Liver (tissue), 9 donors: ENCODE measurements around the gene OSBP2. TPM values are rescaled to one million over a fixed set of nuclear protein-coding genes. Genes with fewer than 3 reads are reported as not detected.

Experiments
- DNase-seq: peaks from one replicate; pipeline ENCODE4 v3.0.0-alpha.2; 2017; ENCODE audit warnings: low spot score
- H3K27ac ChIP-seq, 2 donors: one replicate each; pipeline ENCODE4 v1.7.0; 2013; ENCODE audit warnings: inconsistent platforms in 2 of 2, low read length in 2 of 2, control low read depth in 1 of 2, low read depth in 1 of 2, mild to moderate bottlenecking in 1 of 2
- H3K27me3 ChIP-seq, 4 donors: one replicate each; pipeline versions ENCODE4 v1.6.1 to v1.7.0; 2013; ENCODE audit warnings: low read length in 3 of 4, inconsistent platforms in 1 of 4, mild to moderate bottlenecking in 1 of 4, moderate library complexity in 1 of 4; ENCODE audit not compliant: control insufficient read depth in 4 of 4, insufficient read depth in 4 of 4
- H3K36me3 ChIP-seq, 4 donors: one replicate each; pipeline versions ENCODE4 v1.6.1 to v1.7.0; 2013; ENCODE audit warnings: low read length in 3 of 4, mild to moderate bottlenecking in 3 of 4, low read depth in 1 of 4, moderate library complexity in 1 of 4; ENCODE audit not compliant: control insufficient read depth in 4 of 4, insufficient read depth in 3 of 4
- H3K4me1 ChIP-seq, 4 donors: one replicate each; pipeline versions ENCODE4 v1.6.1 to v1.7.0; 2013; ENCODE audit warnings: low read length in 3 of 4, mild to moderate bottlenecking in 3 of 4, moderate library complexity in 1 of 4; ENCODE audit not compliant: control insufficient read depth in 4 of 4, insufficient read depth in 4 of 4
- H3K4me3 ChIP-seq, 3 donors: one replicate each; pipeline versions ENCODE4 v1.6.1 to v1.7.0; 2013; ENCODE audit warnings: low read length in 3 of 3, control low read depth in 1 of 3, low read depth in 1 of 3, mild to moderate bottlenecking in 1 of 3
- H3K9ac ChIP-seq, 2 donors: one replicate each; pipeline ENCODE4 v1.7.0; 2013; ENCODE audit warnings: low read length in 2 of 2, mild to moderate bottlenecking in 2 of 2, moderate library complexity in 2 of 2, control low read depth in 1 of 2, low read depth in 1 of 2
- H3K9me3 ChIP-seq, 4 donors: one replicate each; pipeline versions ENCODE4 v1.6.1 to v1.7.0; 2013; ENCODE audit warnings: low read length in 3 of 4; ENCODE audit not compliant: control insufficient read depth in 4 of 4
- EGR1 ChIP-seq, 2 donors: IDR thresholded peaks; 2 replicates each; pipeline ENCODE4 v1.6.1; 2016 to 2018; ENCODE audit warnings: antibody characterized with exemption in 2 of 2, low read depth in 2 of 2
- FOXA1 ChIP-seq: IDR thresholded peaks from 2 replicates; pipeline ENCODE4 v1.6.1; 2016; ENCODE audit warnings: antibody characterized with exemption
- FOXA2 ChIP-seq: IDR thresholded peaks from 2 replicates; pipeline ENCODE4 v1.6.1; 2016; ENCODE audit warnings: antibody characterized with exemption
- GABPA ChIP-seq, 2 donors: IDR thresholded peaks in 1 of 2; conservative IDR thresholded peaks in 1 of 2; 2 replicates each; pipeline ENCODE4 v1.6.1; 2016; ENCODE audit warnings: antibody characterized with exemption in 2 of 2, mild to moderate bottlenecking in 1 of 2, moderate library complexity in 1 of 2
- HNF4A ChIP-seq, 2 donors: conservative IDR thresholded peaks; 2 replicates each; pipeline ENCODE4 v1.6.1; 2016; ENCODE audit warnings: antibody characterized with exemption in 2 of 2, mild to moderate bottlenecking in 2 of 2
- HNF4G ChIP-seq: IDR thresholded peaks from 2 replicates; pipeline ENCODE4 v1.6.1; 2016; ENCODE audit warnings: antibody characterized with exemption
- JUND ChIP-seq, 2 donors: IDR thresholded peaks; 2 replicates each; pipeline ENCODE4 v1.6.1; 2016; ENCODE audit warnings: antibody characterized with exemption in 2 of 2
- NR2F2 ChIP-seq: IDR thresholded peaks from 2 replicates; pipeline ENCODE4 v1.6.1; 2016; ENCODE audit warnings: antibody characterized with exemption
- RAD21 ChIP-seq, 2 donors: IDR thresholded peaks; 2 replicates each; pipeline ENCODE4 v1.6.1; 2016; ENCODE audit warnings: antibody characterized with exemption in 2 of 2, mild to moderate bottlenecking in 2 of 2
- RXRA ChIP-seq, 2 donors: IDR thresholded peaks; 2 replicates each; pipeline ENCODE4 v1.6.1; 2017 to 2018; ENCODE audit warnings: antibody characterized with exemption in 2 of 2, mild to moderate bottlenecking in 1 of 2
- SP1 ChIP-seq: IDR thresholded peaks from 2 replicates; pipeline ENCODE4 v1.6.1; 2018; ENCODE audit warnings: antibody characterized with exemption, mild to moderate bottlenecking
- TAF1 ChIP-seq: conservative IDR thresholded peaks from 2 replicates; pipeline ENCODE4 v1.6.1; 2016; ENCODE audit warnings: antibody characterized with exemption, mild to moderate bottlenecking
- YY1 ChIP-seq: IDR thresholded peaks from 2 replicates; pipeline ENCODE4 v1.6.1; 2016; ENCODE audit warnings: antibody characterized with exemption, mild to moderate bottlenecking
- WGBS: extraction: QIAGEN DNeasy Blood & Tissue Kit; methylation state at CpG from one replicate; pipeline ENCODE4 v1.1.7; 2013; 5-methylcytosine and 5-hydroxymethylcytosine counted together
- polyA plus RNA-seq, 2 donors: library from polyadenylated mRNA; stranded (reverse) in 1 of 2; unstranded in 1 of 2; fragments of 200-250 nt in 1 of 2; fragments of >200 nt in 1 of 2; fragmentation: Nextera tagmentation in 1 of 2; extraction: Ambion mirVana in 1 of 2; gene quantifications; one replicate each; pipeline versions ENCODE4 v1.2.1 to v1.2.3, GENCODE V29; 2013 to 2015
- total RNA-seq, 2 donors: library from RNA; depleted of rRNA; stranded (reverse); fragments of >200 nt; gene quantifications; one replicate each; pipeline ENCODE4 v1.2.3, GENCODE V29; 2014
- TF ChIP-seq, protein P1 (sequence below): IDR thresholded peaks from 2 replicates; pipeline ENCODE4 v1.6.1; 2016; ENCODE audit warnings: antibody characterized with exemption
- TF ChIP-seq, protein P2 (sequence below): IDR thresholded peaks from 2 replicates; pipeline ENCODE4 v1.6.1; 2016; ENCODE audit warnings: antibody characterized with exemption
- TF ChIP-seq, protein P3 (sequence below): IDR thresholded peaks from 2 replicates; pipeline ENCODE4 v1.6.1; 2016; ENCODE audit warnings: antibody characterized with exemption, mild to moderate bottlenecking
- TF ChIP-seq, protein P4 (sequence below): fragments of 150-350 bp; IDR thresholded peaks from 2 replicates; pipeline ENCODE4 v1.5.1; 2017; ENCODE audit warnings: improper control_type of control experiment, low read depth, low read length; ENCODE audit not compliant: missing input control
- donor health status: healthy.
- donor health status: healthy.
- donor health status: healthy.
- donor health status: healthy.
- donor health status: healthy.

OSBP2 gene
- total and polyA plus RNA-seq, 4 donors = 0.43 to 192 (median 0.86) TPM

DNA sequence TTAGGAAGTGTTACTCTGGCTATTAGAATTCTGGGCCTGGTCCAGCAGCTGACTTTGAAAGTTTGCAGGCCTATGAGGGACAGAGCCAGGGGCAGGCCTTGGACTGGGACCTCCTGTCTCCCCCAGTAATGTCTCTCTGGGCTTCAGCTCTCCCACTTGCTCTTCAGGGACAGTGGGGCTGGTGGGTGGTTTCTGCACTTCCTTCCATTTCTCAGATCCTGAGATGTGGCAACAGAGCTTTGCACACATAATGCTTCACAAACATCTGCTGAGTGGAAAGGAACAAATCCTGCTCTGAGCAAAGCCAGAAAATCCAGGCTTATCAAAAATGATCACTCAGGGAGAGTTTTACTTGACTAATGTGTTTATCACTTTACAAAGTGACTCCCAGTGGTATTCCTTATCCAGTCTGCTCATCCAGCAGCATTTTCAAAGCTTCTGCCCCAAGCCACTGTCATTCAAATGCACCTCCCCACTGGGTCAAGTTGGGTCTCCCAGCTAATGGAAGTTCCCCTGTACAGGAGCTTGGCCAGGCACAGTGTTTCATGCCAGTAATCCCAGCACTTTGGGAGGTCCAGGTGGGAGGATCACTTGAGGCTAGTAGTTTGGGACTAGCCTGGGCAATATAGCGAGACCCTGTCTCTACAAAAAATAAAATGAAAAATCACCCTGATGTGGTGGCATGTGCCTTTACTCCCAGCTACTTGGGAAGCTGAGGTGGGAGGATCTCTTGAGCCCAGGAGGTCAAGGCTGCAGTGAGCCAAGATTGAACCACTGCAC lies 13.5 kb upstream of the OSBP2 start:
- H3K27me3 ChIP-seq = no peaks in the 10 kb centered on the region
- H3K4me3 ChIP-seq = no peak overlapping the region
- TF ChIP-seq, protein P1, sequence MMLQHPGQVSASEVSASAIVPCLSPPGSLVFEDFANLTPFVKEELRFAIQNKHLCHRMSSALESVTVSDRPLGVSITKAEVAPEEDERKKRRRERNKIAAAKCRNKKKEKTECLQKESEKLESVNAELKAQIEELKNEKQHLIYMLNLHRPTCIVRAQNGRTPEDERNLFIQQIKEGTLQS = no peak
- TF ChIP-seq NR2F2 = no peak
- no peak for TF ChIP-seq SP1
- no peak for TF ChIP-seq RAD21 (IDR thresholded peaks at IDR 0.05)
- no peak for TF ChIP-seq FOXA1
- no peak for TF ChIP-seq RXRA (IDR thresholded peaks at IDR 0.05)
- TF ChIP-seq, protein P2, sequence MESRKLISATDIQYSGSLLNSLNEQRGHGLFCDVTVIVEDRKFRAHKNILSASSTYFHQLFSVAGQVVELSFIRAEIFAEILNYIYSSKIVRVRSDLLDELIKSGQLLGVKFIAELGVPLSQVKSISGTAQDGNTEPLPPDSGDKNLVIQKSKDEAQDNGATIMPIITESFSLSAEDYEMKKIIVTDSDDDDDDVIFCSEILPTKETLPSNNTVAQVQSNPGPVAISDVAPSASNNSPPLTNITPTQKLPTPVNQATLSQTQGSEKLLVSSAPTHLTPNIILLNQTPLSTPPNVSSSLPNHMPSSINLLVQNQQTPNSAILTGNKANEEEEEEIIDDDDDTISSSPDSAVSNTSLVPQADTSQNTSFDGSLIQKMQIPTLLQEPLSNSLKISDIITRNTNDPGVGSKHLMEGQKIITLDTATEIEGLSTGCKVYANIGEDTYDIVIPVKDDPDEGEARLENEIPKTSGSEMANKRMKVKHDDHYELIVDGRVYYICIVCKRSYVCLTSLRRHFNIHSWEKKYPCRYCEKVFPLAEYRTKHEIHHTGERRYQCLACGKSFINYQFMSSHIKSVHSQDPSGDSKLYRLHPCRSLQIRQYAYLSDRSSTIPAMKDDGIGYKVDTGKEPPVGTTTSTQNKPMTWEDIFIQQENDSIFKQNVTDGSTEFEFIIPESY = no peak
- no peak for TF ChIP-seq YY1
- no peak for TF ChIP-seq HNF4A (conservative IDR thresholded peaks at IDR 0.05)
- TF ChIP-seq TAF1 = no peak
- no peak for TF ChIP-seq GABPA (IDR thresholded peaks at IDR 0.05 in 1 of 2, conservative IDR thresholded peaks at IDR 0.05 in 1 of 2)
- TF ChIP-seq EGR1 (IDR thresholded peaks at IDR 0.05; ENCODE audit: low read depth in 2 of 2) = no peak
- TF ChIP-seq FOXA2 = no peak
- no peak for TF ChIP-seq JUND (IDR thresholded peaks at IDR 0.05)
- TF ChIP-seq, protein P3, sequence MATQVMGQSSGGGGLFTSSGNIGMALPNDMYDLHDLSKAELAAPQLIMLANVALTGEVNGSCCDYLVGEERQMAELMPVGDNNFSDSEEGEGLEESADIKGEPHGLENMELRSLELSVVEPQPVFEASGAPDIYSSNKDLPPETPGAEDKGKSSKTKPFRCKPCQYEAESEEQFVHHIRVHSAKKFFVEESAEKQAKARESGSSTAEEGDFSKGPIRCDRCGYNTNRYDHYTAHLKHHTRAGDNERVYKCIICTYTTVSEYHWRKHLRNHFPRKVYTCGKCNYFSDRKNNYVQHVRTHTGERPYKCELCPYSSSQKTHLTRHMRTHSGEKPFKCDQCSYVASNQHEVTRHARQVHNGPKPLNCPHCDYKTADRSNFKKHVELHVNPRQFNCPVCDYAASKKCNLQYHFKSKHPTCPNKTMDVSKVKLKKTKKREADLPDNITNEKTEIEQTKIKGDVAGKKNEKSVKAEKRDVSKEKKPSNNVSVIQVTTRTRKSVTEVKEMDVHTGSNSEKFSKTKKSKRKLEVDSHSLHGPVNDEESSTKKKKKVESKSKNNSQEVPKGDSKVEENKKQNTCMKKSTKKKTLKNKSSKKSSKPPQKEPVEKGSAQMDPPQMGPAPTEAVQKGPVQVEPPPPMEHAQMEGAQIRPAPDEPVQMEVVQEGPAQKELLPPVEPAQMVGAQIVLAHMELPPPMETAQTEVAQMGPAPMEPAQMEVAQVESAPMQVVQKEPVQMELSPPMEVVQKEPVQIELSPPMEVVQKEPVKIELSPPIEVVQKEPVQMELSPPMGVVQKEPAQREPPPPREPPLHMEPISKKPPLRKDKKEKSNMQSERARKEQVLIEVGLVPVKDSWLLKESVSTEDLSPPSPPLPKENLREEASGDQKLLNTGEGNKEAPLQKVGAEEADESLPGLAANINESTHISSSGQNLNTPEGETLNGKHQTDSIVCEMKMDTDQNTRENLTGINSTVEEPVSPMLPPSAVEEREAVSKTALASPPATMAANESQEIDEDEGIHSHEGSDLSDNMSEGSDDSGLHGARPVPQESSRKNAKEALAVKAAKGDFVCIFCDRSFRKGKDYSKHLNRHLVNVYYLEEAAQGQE = no peak
- no peak for TF ChIP-seq HNF4G
- TF ChIP-seq, protein P4, sequence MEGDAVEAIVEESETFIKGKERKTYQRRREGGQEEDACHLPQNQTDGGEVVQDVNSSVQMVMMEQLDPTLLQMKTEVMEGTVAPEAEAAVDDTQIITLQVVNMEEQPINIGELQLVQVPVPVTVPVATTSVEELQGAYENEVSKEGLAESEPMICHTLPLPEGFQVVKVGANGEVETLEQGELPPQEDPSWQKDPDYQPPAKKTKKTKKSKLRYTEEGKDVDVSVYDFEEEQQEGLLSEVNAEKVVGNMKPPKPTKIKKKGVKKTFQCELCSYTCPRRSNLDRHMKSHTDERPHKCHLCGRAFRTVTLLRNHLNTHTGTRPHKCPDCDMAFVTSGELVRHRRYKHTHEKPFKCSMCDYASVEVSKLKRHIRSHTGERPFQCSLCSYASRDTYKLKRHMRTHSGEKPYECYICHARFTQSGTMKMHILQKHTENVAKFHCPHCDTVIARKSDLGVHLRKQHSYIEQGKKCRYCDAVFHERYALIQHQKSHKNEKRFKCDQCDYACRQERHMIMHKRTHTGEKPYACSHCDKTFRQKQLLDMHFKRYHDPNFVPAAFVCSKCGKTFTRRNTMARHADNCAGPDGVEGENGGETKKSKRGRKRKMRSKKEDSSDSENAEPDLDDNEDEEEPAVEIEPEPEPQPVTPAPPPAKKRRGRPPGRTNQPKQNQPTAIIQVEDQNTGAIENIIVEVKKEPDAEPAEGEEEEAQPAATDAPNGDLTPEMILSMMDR = no peak
- H3K27ac ChIP-seq = no peak overlapping the region
- WGBS = 95% methylated on average over 1 of the region's 1 CpG
- no peaks in the 10 kb centered on the region for H3K36me3 ChIP-seq
- no peaks in the 10 kb centered on the region for H3K4me1 ChIP-seq
- no peak for DNase-seq
- H3K9ac ChIP-seq = no peak overlapping the region
- no peaks in the 10 kb centered on the region for H3K9me3 ChIP-seq
